Body of pancreas (tissue), 4 donors: Measurements from ENCODE around the gene EFCAB9. TPM values are rescaled to one million over a fixed set of nuclear protein-coding genes. Genes with fewer than 3 reads are reported as not detected.

ENCODE experiments used
- ATAC-seq: fragments of 150-250 bp; one replicate; pipeline ENCODE4 v1.9.1; 2016
- DNase-seq, 4 donors: peaks; one replicate each; pipeline ENCODE4 v3.0.0-alpha.2; 2019
- H3K27ac ChIP-seq, 4 donors: fragments of 200-600 bp; sonication (generic); 1 replicate in 3 of 4; 2 replicates in 1 of 4; pipeline versions ENCODE4 v1.5.1 to v1.6.1; 2016 to 2019; ENCODE audit warnings: mild to moderate bottlenecking in 1 of 4, mixed read lengths in 1 of 4, moderate library complexity in 1 of 4
- H3K27me3 ChIP-seq, 2 donors: fragments of 200-600 bp; sonication (generic); one replicate each; pipeline ENCODE4 v1.6.0; 2016; ENCODE audit warnings: mild to moderate bottlenecking in 1 of 2
- H3K36me3 ChIP-seq, 2 donors: fragments of 200-600 bp; sonication (generic); replicated peaks in 1 of 2; 2 replicates each; pipeline ENCODE4 v1.5.1; 2016; ENCODE audit warnings: low read depth in 2 of 2; ENCODE audit not compliant: insufficient read depth in 1 of 2
- H3K4me1 ChIP-seq: fragments of 200-600 bp; sonication (generic); one replicate; pipeline ENCODE4 v1.6.0; 2016
- H3K4me3 ChIP-seq, 2 donors: fragments of 200-600 bp; sonication (generic); 1 replicate in 1 of 2; 2 replicates in 1 of 2; pipeline ENCODE4 v1.5.1; 2016 to 2019
- H3K9me3 ChIP-seq, 3 donors: fragments of 200-600 bp; sonication (generic); 1 replicate in 2 of 3; 2 replicates in 1 of 3; pipeline ENCODE4 v1.5.1; 2016
- POLR2A ChIP-seq, 3 donors: fragments of 450-650 bp; IDR thresholded peaks; one replicate each; pipeline ENCODE4 v1.6.1; 2016; ENCODE audit warnings: antibody characterized with exemption in 3 of 3, mild to moderate bottlenecking in 2 of 3
- WGBS, 2 donors: methylation state at CpG; one replicate each; pipeline ENCODE4 v1.1.5; 2017; 5-methylcytosine and 5-hydroxymethylcytosine counted together
- intact Hi-C: fragments of 100-400 bp; cut with DNase I; formaldehyde crosslinking; loops from one replicate; pipeline ENCODE4 v1.15.1; 2023
- small RNA-seq: library from RNA; depleted of rRNA; stranded (forward); fragments of <200 nt; gene quantifications from one replicate; pipeline ENCODE3, GENCODE V24; 2016
- total RNA-seq, 2 donors: library from RNA; depleted of rRNA; stranded (reverse); fragments of >200 nt; gene quantifications; one replicate each; pipeline ENCODE4 v1.1.0, GENCODE V29; 2016
- TF ChIP-seq, protein P1 (sequence below), 7 experiments: fragments of 450-650 bp in 4 of 7; fragments of 200-600 bp in 3 of 7; sonication (generic) in 3 of 7; IDR thresholded peaks; one replicate each; pipeline ENCODE4 v1.5.1; 2016 to 2019; ENCODE audit warnings: antibody characterized with exemption in 7 of 7

EFCAB9 gene
- total RNA-seq, 2 donors from 2014 or later, result not detected

- no peaks in the 10 kb centered on the region for H3K27me3 ChIP-seq
- TF ChIP-seq, protein P1, sequence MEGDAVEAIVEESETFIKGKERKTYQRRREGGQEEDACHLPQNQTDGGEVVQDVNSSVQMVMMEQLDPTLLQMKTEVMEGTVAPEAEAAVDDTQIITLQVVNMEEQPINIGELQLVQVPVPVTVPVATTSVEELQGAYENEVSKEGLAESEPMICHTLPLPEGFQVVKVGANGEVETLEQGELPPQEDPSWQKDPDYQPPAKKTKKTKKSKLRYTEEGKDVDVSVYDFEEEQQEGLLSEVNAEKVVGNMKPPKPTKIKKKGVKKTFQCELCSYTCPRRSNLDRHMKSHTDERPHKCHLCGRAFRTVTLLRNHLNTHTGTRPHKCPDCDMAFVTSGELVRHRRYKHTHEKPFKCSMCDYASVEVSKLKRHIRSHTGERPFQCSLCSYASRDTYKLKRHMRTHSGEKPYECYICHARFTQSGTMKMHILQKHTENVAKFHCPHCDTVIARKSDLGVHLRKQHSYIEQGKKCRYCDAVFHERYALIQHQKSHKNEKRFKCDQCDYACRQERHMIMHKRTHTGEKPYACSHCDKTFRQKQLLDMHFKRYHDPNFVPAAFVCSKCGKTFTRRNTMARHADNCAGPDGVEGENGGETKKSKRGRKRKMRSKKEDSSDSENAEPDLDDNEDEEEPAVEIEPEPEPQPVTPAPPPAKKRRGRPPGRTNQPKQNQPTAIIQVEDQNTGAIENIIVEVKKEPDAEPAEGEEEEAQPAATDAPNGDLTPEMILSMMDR (IDR thresholded peaks at IDR 0.05), result no peak
- no peak for TF ChIP-seq POLR2A (IDR thresholded peaks at IDR 0.05)
- H3K4me1 ChIP-seq, result no peaks in the 10 kb centered on the region
- DNase-seq, result no peak
- H3K9me3 ChIP-seq, result no peaks in the 10 kb centered on the region
- intact Hi-C loops, result no loop called here
- no peak overlapping the region for H3K4me3 ChIP-seq
- no peak for ATAC-seq
- no peak overlapping the region for H3K27ac ChIP-seq
- no peaks in the 10 kb centered on the region for H3K36me3 ChIP-seq
- WGBS, 2 donors, result 67 to 82% methylated on average over 2 of the region's 2 CpGs
Observed at GRCh38 chr5:172252501-172252900, 58.5 kb downstream of the EFCAB9 start.

Small RNA genes lying within 50 kb of the gene (small RNA-seq; reads per million reads assigned to genes)
- not detected for gene RF00191

Other genes starting within 250 kb of the EFCAB9 start
- 10 to 100 TPM; 29.0 to 64.6 TPM for gene FBXW11, start 187.5 kb upstream of the EFCAB9 start, total RNA-seq
- gene STK10, start 5.9 kb upstream of the EFCAB9 start, total RNA-seq, result 1 to 10 TPM; 9.1 to 9.9 TPM
- 10 to 100 TPM; 13.5 to 20.8 TPM for gene UBTD2, start 89.6 kb downstream of the EFCAB9 start, total RNA-seq